Activated CD4-positive, alpha-beta T cell treated with anti-CD3 and anti-CD28 coated beads, Interleukin-10, Interleukin-2, amounts not matched to agents 100 ng/mL and 50 ng/mL, durations not matched to agents 16 hours and 8 hours (primary cell): ENCODE results near the gene RHOH.
"Not testable (repeated sequence)": the region's sequence is repeated elsewhere in the genome, so short reads cannot be mapped to it uniquely, and the experiment has no call there.

Experiments used
- DNase-seq: peaks from one replicate; pipeline ENCODE4 v3.0.0-alpha.2; 2020

Gene RHOH

GRCh38 chr4:40264497-40264896 lies 67.7 kb downstream of the RHOH start:
- DNase-seq: no peak

DNA sequence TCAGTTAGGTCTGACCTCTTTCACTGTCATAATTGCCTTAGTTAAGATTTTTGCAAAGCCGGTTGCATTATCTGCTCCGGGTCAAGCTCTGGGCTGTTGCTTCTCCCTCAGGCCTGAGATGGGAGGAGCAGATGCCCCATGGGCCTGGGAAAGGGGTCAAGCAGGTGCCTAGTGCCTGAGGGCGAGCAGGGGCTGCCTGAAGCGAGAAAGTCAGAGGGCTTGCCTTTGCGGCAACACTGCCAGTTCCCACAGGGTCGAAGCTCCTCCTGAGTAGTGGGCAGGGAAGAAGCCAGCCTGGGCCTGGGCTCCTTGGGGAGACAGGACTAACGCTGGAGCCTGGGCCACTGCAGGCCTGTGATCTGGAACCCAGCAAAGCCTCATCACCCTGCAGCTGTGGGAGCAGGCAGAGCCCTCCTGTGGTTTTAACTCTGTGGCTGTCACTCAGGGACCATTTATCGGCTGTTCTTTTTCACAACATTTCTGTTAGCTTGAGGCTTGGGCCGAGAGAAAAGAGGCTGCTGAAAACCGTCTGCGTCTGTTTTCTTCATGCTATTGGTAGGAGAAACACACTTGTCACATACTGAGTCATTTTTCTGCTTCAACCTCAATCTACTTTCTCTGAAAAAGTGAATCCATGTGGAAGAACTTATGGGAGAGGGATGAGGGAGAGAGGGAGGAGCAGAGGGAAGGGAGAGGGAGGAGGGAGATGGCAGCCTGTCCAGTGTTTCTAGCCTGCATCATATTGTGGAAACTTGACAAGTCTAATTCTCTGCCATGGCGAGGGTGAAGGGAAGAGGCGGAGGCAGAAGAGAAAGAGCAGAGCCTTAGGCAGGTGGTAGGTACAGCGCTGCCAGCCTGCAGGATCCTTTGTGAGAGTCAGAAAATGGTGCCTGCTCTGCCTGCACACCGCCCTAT lies 68.4 kb downstream of the RHOH start:
- peak; percentile 31 for DNase-seq

DNA sequence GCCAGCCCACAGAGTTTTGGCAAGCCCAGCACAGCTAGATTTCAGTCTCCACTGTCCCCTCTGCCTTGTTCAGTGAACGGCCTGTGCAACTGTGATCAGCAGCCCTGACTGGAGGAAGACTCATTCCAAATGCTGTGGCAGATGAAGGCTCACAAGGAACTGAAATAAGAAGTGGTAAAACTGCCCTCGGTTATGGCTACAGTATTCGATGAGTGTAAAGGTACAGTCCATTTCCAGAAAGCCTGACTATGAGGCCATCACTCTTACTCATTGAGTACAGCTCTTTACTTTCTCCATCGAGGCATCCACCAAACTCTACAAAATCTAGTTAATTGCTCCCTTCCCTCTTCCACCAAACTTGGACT lies 69.1 kb downstream of the RHOH start:
- no peak for DNase-seq

DNA sequence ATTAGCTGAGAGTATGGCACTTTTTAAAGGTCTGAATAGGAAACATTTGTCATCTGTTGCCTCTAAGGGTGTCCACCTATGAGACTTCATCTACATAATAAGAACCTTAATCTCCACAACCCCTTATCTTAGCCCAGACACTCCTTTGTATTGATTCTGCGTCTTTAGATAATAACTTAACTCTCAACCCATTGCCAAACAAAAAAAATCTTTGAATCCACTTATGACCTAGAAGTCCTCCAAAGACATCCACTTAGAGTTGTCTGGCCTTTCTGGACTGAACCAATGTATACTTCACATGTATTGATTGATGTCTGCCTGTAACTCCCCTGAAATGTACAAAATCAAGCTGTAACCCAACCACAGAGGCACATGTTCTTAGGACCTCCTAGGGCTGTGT lies 72.3 kb downstream of the RHOH start:
- DNase-seq: no peak

DNA sequence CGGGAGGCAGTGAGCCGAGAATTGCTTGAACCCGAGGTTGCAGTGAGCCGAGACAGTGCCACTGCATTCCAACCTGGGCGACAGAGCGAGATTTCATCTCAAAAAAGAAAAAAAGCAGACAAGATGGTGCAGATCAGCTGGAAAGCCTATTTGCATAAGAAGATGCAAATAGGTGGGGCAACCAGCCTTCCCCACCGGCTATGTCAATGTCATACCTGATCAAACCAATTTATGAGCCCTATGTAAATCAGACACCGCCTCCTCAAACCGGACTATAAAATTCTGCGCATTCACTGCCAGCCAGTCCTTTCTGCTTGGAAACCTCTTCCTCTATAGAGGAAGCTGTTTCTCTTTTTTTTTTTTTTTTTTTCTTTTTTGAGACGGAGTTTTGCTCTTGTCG lies 73.8 kb downstream of the RHOH start:
- no peak for DNase-seq

DNA sequence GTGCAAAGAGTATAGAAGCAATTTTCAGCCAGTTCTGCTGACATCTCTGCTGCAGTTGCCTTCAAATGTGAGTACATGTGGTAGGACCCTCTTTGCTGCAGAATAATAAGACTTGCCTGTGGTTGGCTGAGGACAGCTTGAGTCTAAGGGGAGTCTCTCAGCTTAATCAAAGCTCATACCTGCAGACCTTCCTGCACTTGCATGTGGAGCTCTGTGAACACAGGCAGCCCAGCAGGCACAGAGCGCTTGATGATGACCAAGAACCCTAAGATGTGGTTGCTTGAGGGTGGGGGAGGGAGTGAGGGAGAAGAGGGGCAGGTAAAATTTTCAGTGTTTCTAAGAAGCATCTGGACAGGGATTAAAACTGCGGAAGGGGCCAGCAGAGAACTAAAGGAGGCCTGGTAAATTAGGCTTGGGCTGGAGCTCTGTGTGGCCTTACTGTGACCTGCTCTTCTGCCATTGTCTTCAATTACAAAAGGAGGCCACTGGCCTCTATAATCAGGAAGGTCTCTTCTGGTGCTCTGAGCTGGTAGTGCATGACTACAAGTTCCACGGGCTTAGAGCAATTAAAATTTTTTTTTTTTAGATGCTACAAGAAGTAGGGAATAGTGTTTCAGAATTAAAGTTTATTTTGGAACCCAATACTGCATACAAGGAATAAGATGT lies 78.4 kb downstream of the RHOH start:
- DNase-seq: no peak

DNA sequence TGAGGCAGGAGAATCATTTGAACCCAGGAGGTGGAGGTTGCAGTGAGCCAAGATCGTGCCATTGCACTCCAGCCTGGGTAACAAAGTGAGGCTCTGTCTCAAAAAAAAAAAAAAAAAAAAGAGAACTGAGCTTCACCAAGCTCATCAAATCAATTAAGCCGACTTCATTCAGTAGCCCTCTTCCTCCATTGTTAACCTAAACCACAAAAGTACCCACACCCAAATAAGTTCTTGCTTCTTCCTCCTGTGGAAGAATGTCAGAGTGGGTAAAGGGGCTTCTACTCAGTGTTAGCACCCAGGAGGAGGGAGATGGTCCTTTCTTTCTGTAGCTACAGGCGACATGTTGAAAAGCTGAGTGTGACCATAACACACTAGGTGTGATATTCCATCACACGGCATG lies 79.7 kb downstream of the RHOH start:
- DNase-seq: no peak

DNA sequence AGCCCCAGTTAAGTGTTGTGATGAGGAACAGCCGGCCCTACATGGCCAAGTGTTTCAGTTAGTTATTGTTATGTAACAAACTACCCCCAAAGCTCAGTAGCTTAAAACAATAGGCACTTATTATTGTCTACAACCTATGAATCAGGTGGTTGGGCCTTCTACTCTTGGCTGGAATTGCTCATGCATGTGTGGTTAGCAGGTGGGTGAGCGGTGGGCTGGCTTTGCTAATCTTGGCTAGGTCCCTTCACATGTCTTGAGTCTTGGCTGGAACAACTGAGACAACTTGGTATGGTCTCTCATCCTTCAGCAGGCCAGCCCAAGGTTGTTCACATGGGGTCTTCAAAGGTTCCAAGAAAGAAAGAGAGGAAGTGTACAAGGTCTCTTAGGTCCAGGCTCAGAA lies 83.8 kb downstream of the RHOH start:
- no peak for DNase-seq

- DNase-seq: no peak
These were observed 84.3 kb downstream of the RHOH start for GRCh38 chr4:40281099-40281498.

DNA sequence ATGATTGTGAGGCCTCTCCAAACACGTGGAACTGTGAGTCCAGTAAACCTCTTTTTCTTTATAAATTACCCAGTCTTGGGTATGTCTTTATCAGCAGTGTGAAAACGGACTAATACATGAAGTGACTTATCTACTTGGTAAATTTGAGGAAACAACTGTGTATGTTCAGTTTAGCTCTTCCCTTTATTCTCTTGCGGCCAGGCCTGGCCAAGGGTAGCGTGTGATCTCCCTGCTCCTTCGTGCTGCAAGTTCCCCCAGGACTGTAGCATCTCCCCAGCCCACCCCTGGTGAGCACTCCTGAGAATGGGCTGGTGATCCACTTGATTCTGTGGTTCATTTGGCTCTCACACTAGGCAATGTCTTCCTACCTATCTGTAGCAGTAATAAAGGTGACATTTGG lies 85.1 kb downstream of the RHOH start:
- no peak for DNase-seq

- not testable (repeated sequence) for DNase-seq
These were observed 86.0 kb downstream of the RHOH start for GRCh38 chr4:40282857-40283256.

DNA sequence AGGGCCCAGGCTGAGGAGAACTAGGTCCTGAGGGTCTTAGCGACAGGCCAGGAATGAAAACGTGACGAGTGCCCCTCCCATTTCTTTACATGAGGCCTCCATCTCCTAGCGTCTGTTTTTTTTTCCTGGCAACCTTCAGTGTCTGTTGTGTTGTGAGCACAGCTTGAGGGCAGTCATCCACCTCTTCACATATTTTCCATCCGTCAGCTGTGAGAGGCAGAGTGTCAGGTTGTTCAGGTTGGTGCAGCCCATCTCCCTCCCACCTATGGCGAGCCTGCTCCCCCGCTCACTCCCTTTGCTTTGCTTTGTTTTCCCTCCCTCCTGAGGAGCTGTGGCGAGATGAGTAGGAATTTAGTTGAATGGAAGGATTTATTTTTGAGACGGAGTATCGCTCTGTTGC lies 86.6 kb downstream of the RHOH start:
- no peak for DNase-seq

- peak; percentile 73 for DNase-seq
These were observed 87.1 kb downstream of the RHOH start for GRCh38 chr4:40283968-40284367.

GRCh38 chr4:40285692-40286091 lies 88.9 kb downstream of the RHOH start:
- no peak for DNase-seq

DNA sequence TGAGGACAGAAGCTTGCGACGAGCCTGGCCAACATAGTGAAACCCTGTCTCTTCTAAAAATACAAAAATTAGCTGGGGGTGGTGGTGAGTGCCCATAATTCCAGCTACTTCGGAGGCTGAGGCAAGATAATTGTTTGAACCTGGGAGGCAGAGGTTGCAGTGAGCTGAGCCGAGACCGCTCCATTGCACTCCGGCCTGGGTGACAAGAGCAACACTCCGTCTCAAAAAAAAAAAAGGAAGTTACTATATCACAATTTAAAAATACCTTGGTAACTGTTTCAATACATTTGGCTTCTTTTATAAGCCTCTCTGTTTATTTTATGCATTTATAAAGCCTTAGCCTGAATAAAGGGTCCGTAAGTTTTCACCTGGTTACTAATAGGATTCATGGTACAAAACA lies 91.7 kb downstream of the RHOH start:
- DNase-seq: no peak

- DNase-seq: peak; percentile 75
These were observed 92.7 kb downstream of the RHOH start for GRCh38 chr4:40289366-40290188.

GRCh38 chr4:40290611-40291186 lies 93.9 kb downstream of the RHOH start:
- DNase-seq: peak; percentile 52

DNA sequence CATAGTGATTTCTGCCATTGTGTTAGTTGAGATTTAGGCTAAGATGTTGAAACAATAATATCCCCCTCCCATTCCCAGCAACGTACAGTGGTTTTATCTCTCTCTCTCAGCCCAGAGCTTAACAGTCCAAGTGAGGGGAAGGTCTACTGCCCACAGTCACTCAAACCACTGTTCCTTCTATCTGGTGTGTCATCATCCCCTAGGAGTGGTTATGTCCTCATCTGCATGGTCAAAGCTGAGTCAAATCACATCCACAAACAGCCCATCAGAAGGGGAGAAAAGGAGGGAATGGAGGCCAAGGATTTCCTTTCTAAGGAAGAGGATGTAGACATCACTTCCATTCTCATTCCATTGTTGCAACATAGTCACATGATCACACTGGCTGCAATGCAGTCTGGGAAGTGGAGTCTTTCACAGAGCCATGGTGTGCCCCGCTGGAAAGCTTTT lies 95.5 kb downstream of the RHOH start:
- DNase-seq: peak; percentile 43

- no peak for DNase-seq
These were observed 97.5 kb downstream of the RHOH start for GRCh38 chr4:40294339-40294738.

- DNase-seq: not testable (repeated sequence)
These were observed 98.2 kb downstream of the RHOH start for GRCh38 chr4:40295030-40295429.

DNA sequence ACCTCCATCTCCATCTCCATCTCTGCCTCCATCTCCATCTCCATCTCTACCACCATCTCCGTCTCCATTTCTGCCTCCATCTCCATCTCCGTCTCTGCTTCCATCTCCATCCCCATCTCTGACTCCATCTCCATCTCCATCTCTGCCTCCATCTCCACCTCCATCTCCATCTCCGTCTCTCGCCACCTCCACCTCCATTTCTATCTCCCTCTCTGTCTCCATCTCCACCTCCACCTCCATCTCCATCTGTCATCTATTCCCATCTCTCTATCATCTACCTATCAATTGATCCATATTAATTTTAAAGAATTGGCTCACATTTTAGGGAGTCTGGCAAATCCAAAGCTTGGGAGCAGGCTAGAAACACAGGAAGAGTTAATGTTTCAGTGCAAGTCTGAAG lies 98.7 kb downstream of the RHOH start:
- DNase-seq: no peak
